Renal pelvis (tissue), 4 donors: ENCODE results near the gene CYFIP1. TPM values are rescaled to one million over a fixed set of nuclear protein-coding genes. Genes with fewer than 3 reads are reported as not detected.

ENCODE experiments used
- DNase-seq: peaks from one replicate; pipeline ENCODE4 v3.0.0-alpha.2; 2013
- polyA plus RNA-seq, 3 donors: library from polyadenylated mRNA; unstranded; fragments of 120-200 nt; gene quantifications; one replicate each; pipeline ENCODE4 v1.2.1, GENCODE V29; 2013; ENCODE audit not compliant: insufficient read length in 3 of 3

The CYFIP1 gene
- polyA plus RNA-seq, 3 donors = 95.7 to 102 (median 102) TPM

DNA sequence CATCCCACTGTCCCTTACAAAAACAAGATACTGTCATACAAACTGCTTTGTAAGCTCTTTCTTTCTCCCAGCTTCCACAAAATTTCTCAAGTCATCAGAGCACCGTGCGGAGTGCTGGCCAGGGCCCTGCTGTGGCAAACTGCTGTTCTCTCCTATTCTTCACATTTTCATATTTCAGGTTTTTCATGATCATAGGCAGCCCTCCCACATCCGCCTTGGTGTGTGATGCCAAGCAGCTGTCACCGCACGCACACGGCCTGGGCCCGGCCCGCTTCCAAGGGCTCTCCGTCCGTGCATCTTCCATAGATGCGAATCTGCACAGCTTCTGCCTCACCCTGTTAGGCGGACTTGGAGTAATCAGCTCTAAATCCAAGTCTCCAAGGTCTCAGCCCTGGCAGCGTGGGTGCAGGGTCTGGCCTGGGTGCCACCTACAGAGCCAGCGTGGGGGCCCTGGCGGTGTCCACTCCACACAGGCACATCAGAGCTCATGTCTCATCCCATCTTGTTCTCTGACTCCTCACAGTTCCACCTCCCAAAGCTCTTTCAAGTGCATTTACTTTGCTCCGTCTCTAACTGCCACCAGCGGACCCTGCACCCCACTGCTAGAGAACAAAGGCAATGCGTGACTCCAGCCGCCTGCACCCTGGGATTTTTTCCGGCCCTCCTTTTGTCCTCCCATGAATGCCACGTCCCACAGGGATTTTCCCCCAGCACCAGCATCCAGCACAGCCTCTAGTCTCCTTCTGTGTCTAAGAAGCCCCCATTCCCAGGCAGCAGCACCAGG, 27.2 kb downstream of the CYFIP1 start:
- DNase-seq = no peak

DNA sequence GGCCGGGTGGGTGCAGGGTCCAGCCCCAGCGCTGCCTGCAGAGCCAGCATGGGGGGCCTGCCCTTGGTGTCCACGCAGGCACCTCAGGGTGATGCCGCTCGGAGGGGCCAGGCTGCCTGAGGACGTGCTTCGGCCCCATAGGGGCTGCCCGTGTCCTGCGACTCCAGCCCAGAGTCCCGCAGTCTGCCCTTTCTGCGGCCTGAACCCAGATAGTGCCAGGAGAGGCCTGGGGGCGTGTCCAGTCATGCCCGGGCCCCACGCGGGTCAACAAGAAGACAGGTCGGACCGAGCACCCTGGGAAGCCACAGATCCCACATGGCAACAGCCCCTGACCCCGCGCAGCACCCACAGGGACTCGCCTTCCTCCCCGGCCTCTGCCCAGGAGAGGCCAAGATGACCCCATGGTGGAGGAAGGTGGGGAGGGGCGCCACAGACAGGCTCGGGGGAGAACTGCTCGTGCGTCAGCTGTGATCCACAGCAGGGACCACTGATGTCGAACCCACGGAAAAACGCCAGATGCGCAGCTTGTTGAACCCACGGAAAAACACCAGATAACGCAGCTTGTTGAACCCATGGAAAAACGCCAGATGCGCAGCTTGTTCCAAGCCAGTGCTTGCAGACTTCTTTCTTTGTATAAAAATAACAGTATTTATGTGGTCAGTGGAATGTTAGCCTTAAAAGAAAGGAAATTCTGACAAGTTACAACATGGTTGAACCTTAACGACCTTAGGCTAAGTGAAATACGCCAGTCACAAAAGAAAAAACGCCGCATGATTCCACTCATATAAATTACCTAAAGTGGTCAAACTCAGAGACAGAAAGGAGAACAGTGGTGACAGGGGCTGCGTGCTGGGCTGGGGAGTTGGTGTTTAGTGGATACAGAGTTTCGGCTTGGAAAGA, 28.5 kb downstream of the CYFIP1 start:
- no peak for DNase-seq

DNA sequence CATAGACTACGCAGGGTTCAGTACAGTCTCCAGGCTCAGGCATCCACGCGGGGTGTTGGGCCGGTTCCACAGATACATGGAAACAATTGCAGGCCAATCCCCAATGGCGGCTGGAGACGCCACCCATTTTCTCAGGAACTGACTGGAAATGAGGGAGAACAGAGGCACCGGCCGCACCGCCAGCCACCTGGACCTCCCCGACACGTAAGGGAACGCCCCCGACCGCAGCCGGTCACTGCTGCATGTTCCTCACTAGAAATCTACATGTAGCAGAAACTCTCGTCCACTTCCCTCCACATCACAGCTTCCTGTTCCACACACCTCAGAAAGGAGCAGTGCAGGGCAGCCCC, 29.2 kb downstream of the CYFIP1 start:
- DNase-seq = no peak

- no peak for DNase-seq
Observed at GRCh38 chr15:22950256-22950990, 29.7 kb downstream of the CYFIP1 start.

DNA sequence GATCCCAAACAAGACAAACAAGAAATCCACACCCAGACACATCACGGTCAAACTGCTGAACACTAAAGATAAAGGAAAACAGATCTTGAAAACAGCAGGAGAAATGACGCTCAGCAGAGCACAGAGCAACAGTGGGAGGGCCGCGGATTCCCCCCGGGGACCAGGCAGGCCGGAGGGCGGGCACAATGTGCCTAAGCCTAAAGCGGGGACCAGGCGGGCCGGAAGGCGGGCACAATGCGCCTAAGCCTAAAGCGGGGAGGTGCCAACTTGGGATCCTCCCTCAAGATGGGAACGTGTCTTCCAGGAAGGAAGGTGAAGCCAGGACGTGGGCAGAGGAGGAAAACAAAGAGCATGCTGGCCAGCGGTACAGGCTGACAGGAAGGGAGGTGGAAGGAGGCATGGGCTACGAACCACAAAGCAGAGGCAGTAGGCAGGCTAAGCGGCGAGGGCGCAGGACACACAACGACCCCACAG, 31.1 kb downstream of the CYFIP1 start:
- peak; percentile 56 for DNase-seq

- DNase-seq = no peak
Observed at GRCh38 chr15:22948056-22948455, 32.1 kb downstream of the CYFIP1 start.

DNA sequence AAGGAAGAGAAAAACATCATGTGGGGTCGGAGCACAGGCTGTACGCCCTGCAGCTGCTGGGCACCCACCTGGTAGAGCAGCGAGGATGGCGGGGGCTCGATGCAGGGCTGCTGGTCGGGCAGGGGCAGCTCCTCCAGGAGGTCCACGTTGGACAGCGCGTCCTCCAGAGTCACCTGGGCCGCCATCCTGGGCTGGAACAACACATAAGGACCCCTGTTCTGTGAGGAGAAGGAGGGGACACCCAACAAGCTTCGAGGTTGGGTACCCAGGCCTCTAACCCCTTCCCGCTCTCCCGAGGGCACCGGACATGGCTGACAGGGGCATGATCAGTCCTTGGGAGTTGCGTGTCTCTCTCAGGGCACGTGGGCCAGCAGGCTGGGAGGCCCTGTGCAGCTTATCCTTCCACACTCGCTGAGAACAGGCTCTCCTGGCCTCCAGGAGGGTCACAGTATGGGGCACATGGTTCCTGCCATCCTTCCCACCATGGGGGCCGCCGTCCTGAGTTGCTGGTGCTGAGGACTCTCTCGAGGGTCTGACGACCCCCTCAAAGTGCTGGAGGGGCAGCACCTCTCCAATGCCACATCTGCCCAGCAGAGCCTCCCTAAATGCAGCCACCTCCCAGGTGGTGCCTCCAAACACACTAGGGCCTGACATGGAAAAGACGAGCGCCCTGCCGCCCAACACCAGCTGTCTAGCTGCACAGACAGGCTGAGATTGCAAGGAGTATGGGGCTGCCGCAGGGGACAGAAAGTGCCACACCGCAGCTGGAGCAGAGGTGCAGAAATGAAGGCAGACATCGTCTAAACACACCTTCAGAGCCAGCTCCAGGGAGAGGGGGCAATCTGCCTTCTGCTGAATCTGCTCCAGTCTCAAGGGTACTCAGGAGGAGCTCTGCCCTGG, 32.8 kb downstream of the CYFIP1 start:
- no peak for DNase-seq

DNA sequence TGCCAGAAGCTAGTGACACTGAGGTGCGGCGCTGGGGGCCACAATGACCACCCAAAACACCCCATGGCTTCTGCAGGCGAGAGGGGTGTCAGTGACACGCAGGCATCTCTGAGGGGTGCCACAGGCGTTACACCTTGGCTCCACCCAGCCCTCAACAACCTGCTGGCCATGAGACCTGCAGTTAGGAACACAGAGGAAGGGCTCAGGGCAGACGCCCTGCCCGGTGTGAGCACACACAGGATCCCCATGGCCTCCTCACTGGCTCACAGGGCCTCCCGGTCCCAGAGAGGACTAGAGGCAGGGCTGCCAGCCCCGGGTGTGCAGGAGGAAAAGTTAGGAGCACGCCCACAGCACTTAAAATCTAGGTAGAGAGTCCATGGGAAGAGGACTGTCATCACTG, 35.1 kb downstream of the CYFIP1 start:
- no peak for DNase-seq

DNA sequence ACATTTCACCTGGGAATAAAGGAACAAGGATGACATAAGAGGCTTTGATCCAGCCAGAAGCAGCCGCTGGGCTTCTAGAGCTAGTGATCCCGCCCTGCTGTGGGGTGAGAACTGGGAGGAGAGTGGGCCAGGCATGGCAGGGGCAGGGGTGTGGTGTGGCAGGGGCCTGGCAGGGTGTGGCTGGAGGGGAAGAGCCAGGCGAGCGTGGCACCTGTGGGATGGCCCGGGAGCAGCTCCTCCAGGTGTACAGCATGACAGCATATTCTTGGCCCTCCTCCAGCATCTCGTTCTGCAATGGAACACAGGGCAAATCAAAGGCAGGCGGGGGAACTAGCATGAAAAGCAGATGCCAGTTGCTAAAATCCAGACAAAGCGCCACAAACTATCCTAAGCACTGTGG, 35.5 kb downstream of the CYFIP1 start:
- DNase-seq = no peak

DNA sequence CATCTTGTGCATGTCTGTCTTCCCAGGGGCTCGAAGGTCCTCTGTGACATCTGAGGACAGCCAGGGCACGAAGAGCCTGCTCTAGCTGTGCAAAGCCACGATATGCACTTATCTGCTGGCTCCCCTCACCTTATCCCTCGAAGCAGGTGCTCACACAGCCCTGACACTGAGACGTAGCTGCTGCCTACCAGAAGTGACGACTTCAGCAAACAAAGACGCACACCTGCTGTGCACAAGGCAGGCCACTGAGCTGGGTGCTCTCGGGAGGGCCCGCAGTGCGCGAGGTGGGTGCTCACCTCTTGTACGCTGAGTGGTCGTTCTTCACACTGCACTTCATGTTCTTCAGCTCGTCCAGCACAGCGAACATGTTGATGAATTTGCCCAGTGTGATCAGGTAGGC, 37.3 kb downstream of the CYFIP1 start:
- no peak for DNase-seq

- no peak for DNase-seq
Observed at GRCh38 chr15:22942306-22942855, 37.8 kb downstream of the CYFIP1 start.

GRCh38 chr15:22941179-22941578, 39.0 kb downstream of the CYFIP1 start:
- no peak for DNase-seq

GRCh38 chr15:22939652-22940061, 40.5 kb downstream of the CYFIP1 start:
- no peak for DNase-seq

DNA sequence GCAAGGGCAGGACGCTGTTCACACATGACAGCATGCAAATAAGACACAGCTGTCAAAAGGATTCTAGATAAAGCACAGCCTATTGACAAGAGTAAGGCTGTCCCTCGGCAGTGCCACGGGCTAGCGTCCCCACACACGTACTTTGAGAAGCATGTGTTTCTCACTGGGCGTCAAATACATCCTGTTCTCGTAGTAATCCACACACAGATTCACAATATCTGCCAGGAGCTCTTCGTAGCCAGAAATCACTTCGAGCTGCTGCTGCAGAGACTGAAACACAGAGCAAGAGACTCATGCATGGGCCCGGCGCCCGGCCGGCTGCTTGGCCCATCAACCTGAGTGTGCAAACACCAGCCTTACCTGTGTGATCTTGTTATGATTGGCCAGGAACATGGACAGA, 41.1 kb downstream of the CYFIP1 start:
- no peak for DNase-seq

DNA sequence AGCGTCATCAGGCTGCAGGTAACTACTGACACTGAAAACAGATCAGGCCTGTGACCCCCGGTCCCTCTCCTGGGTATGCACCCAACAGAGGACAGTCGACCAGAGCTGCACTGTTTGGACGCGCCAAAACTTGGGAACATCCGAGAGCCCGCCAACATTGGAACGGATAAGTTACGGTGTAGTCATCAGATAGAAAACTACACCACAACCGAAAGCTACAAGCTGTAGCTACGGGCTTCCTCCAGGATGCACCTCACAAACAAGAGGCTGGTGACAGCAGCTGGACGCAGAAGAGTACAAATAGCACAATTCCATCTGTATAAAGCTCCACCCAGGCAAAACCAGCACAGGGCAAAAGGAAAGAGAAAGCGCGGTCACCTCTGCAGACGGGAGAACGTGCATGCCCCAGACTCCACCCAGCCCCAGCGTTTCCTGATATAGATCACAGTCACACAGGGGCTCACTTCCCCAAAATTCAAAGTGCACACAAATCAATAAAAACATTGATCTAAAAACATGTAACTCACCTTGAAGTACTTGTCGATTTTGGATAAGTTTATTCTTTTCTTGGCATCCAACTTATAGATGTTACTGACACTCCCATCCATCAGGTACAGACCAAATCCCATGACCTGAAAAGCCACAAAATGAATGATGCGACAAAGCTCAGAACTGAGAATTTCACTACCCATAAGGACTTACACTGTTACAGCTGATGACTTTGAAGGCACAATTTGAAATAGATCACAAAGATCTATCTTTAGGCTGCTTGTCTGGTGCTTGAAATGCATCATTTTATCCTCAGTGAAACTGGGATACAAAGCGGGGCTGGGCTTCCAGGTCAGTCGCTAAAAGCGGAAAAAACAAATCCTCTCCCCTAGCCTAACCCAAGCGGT, 43.3 kb downstream of the CYFIP1 start:
- no peak for DNase-seq

GRCh38 chr15:22933641-22934061, 46.5 kb downstream of the CYFIP1 start:
- no peak for DNase-seq

DNA sequence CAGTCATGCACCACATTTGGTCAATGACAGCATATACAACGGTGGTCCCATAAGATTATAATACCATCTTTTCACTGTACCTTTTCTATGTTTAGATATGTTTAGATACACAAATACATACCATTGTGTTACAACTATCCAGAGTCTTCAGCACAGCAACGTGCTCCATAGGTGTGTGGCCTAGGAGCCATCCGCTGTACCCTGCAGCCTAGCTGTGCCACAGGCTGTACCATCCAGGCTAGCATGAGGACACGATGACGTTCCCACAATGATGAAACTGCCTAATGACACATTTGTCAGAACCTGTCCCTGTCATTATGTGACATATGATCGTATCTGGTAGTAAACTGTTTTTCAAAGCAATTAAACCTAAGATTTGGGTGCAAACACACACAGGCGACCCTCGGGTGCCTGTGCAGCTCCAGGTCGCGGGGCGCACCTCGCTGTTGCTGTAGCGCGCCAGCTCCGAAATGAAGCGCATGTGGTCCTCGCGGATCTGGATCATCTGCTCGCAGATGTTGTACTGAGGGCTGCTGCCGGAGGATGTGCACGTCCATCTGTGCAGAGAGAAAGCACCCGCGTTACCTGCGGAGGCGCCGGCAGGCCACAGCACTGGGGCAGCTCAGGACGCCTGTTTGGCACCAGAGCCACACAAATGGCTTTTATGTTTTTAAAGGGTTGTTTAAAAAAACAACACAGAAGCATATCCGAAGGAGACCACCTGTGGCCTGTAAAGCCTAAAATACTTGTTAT, 48.2 kb downstream of the CYFIP1 start:
- DNase-seq = no peak

GRCh38 chr15:22930782-22931484, 49.2 kb downstream of the CYFIP1 start:
- DNase-seq = no peak
